ENCODE measurements around the gene MAP2K4.

Gene MAP2K4

GRCh38 chr17:12068946-12069345 lies 48.3 kb downstream of the MAP2K4 start:
- Histone ChIP-seq H3K9me3 (ENCODE audit: control insufficient read depth, low read length) (no peaks in the 10 kb centered on the region), H3K4me1 (ENCODE audit: control insufficient read depth, insufficient read depth, low read length) (no peaks in the 10 kb centered on the region), H3K36me3 (ENCODE audit: control insufficient read depth, insufficient read depth, low read length) (no peaks in the 10 kb centered on the region), H3K27me3 (ENCODE audit: control insufficient read depth, insufficient read depth, low read length) (no peaks in the 10 kb centered on the region), H3K9ac (ENCODE audit: low read length) (no peak overlapping the region), H3K4me3 (ENCODE audit: low read length) (no peak overlapping the region)

- Histone ChIP-seq H3K9me3 (ENCODE audit: control insufficient read depth, low read length) (no peaks in the 10 kb centered on the region), H3K4me3 (ENCODE audit: low read length) (no peak overlapping the region), H3K27me3 (ENCODE audit: control insufficient read depth, insufficient read depth, low read length) (no peaks in the 10 kb centered on the region), H3K36me3 (ENCODE audit: control insufficient read depth, insufficient read depth, low read length) (no peaks in the 10 kb centered on the region), H3K9ac (ENCODE audit: low read length) (no peak overlapping the region), H3K4me1 (ENCODE audit: control insufficient read depth, insufficient read depth, low read length) (peaks cover 5% of the 10 kb centered on the region)
Observed at GRCh38 chr17:12070561-12070960, 49.9 kb downstream of the MAP2K4 start.

- peaks cover 12% of the 10 kb centered on the region for H3K4me1 ChIP-seq (ENCODE audit: control insufficient read depth, insufficient read depth, low read length)
- H3K4me3 ChIP-seq (ENCODE audit: low read length) = no peak overlapping the region
- H3K27me3 ChIP-seq (ENCODE audit: control insufficient read depth, insufficient read depth, low read length) = no peaks in the 10 kb centered on the region
- no peaks in the 10 kb centered on the region for H3K9me3 ChIP-seq (ENCODE audit: control insufficient read depth, low read length)
- H3K36me3 ChIP-seq (ENCODE audit: control insufficient read depth, insufficient read depth, low read length) = no peaks in the 10 kb centered on the region
- H3K9ac ChIP-seq (ENCODE audit: low read length) = no peak overlapping the region
Observed at GRCh38 chr17:12074346-12074745, 53.7 kb downstream of the MAP2K4 start.

GRCh38 chr17:12077773-12078172 lies 57.1 kb downstream of the MAP2K4 start:
- Histone ChIP-seq H3K4me1 (ENCODE audit: control insufficient read depth, insufficient read depth, low read length) (peaks cover 12% of the 10 kb centered on the region), H3K27me3 (ENCODE audit: control insufficient read depth, insufficient read depth, low read length) (no peaks in the 10 kb centered on the region), H3K4me3 (ENCODE audit: low read length) (no peak overlapping the region), H3K9ac (ENCODE audit: low read length) (no peak overlapping the region), H3K9me3 (ENCODE audit: control insufficient read depth, low read length) (no peaks in the 10 kb centered on the region), H3K36me3 (ENCODE audit: control insufficient read depth, insufficient read depth, low read length) (no peaks in the 10 kb centered on the region)

- Histone ChIP-seq H3K9me3 (ENCODE audit: control insufficient read depth, low read length) (no peaks in the 10 kb centered on the region), H3K27me3 (ENCODE audit: control insufficient read depth, insufficient read depth, low read length) (no peaks in the 10 kb centered on the region), H3K36me3 (ENCODE audit: control insufficient read depth, insufficient read depth, low read length) (no peaks in the 10 kb centered on the region), H3K9ac (ENCODE audit: low read length) (no peak overlapping the region), H3K4me1 (ENCODE audit: control insufficient read depth, insufficient read depth, low read length) (peaks cover 12% of the 10 kb centered on the region), H3K4me3 (ENCODE audit: low read length) (no peak overlapping the region)
Observed at GRCh38 chr17:12078791-12079190, 58.1 kb downstream of the MAP2K4 start.

- no peak overlapping the region for H3K4me3 ChIP-seq (ENCODE audit: low read length)
- H3K27me3 ChIP-seq (ENCODE audit: control insufficient read depth, insufficient read depth, low read length) = no peaks in the 10 kb centered on the region
- H3K9me3 ChIP-seq (ENCODE audit: control insufficient read depth, low read length) = no peaks in the 10 kb centered on the region
- H3K9ac ChIP-seq (ENCODE audit: low read length) = no peak overlapping the region
- no peaks in the 10 kb centered on the region for H3K36me3 ChIP-seq (ENCODE audit: control insufficient read depth, insufficient read depth, low read length)
- no peaks in the 10 kb centered on the region for H3K4me1 ChIP-seq (ENCODE audit: control insufficient read depth, insufficient read depth, low read length)
Observed at GRCh38 chr17:12081720-12082119, 61.0 kb downstream of the MAP2K4 start.

- Histone ChIP-seq H3K4me3 (ENCODE audit: low read length) (no peak overlapping the region), H3K4me1 (ENCODE audit: control insufficient read depth, insufficient read depth, low read length) (no peaks in the 10 kb centered on the region), H3K36me3 (ENCODE audit: control insufficient read depth, insufficient read depth, low read length) (no peaks in the 10 kb centered on the region), H3K27me3 (ENCODE audit: control insufficient read depth, insufficient read depth, low read length) (no peaks in the 10 kb centered on the region), H3K9ac (ENCODE audit: low read length) (no peak overlapping the region), H3K9me3 (ENCODE audit: control insufficient read depth, low read length) (no peaks in the 10 kb centered on the region)
Observed at GRCh38 chr17:12085076-12085949, 64.6 kb downstream of the MAP2K4 start.

GRCh38 chr17:12088035-12088434 lies 67.4 kb downstream of the MAP2K4 start:
- Histone ChIP-seq H3K4me1 (ENCODE audit: control insufficient read depth, insufficient read depth, low read length) (no peaks in the 10 kb centered on the region), H3K27me3 (ENCODE audit: control insufficient read depth, insufficient read depth, low read length) (no peaks in the 10 kb centered on the region), H3K36me3 (ENCODE audit: control insufficient read depth, insufficient read depth, low read length) (no peaks in the 10 kb centered on the region), H3K9ac (ENCODE audit: low read length) (no peak overlapping the region), H3K4me3 (ENCODE audit: low read length) (no peak overlapping the region), H3K9me3 (ENCODE audit: control insufficient read depth, low read length) (no peaks in the 10 kb centered on the region)

- no peaks in the 10 kb centered on the region for H3K9me3 ChIP-seq (ENCODE audit: control insufficient read depth, low read length)
- no peaks in the 10 kb centered on the region for H3K27me3 ChIP-seq (ENCODE audit: control insufficient read depth, insufficient read depth, low read length)
- no peaks in the 10 kb centered on the region for H3K36me3 ChIP-seq (ENCODE audit: control insufficient read depth, insufficient read depth, low read length)
- H3K9ac ChIP-seq (ENCODE audit: low read length) = no peak overlapping the region
- no peaks in the 10 kb centered on the region for H3K4me1 ChIP-seq (ENCODE audit: control insufficient read depth, insufficient read depth, low read length)
- no peak overlapping the region for H3K4me3 ChIP-seq (ENCODE audit: low read length)
Observed at GRCh38 chr17:12089809-12090384, 69.2 kb downstream of the MAP2K4 start.

GRCh38 chr17:12094336-12094735 lies 73.7 kb downstream of the MAP2K4 start:
- no peaks in the 10 kb centered on the region for H3K4me1 ChIP-seq (ENCODE audit: control insufficient read depth, insufficient read depth, low read length)
- no peaks in the 10 kb centered on the region for H3K36me3 ChIP-seq (ENCODE audit: control insufficient read depth, insufficient read depth, low read length)
- no peaks in the 10 kb centered on the region for H3K27me3 ChIP-seq (ENCODE audit: control insufficient read depth, insufficient read depth, low read length)
- no peaks in the 10 kb centered on the region for H3K9me3 ChIP-seq (ENCODE audit: control insufficient read depth, low read length)
- H3K9ac ChIP-seq (ENCODE audit: low read length) = no peak overlapping the region
- no peak overlapping the region for H3K4me3 ChIP-seq (ENCODE audit: low read length)

GRCh38 chr17:12095522-12095921 lies 74.8 kb downstream of the MAP2K4 start:
- Histone ChIP-seq H3K9ac (ENCODE audit: low read length) (no peak overlapping the region), H3K9me3 (ENCODE audit: control insufficient read depth, low read length) (no peaks in the 10 kb centered on the region), H3K4me3 (ENCODE audit: low read length) (no peak overlapping the region), H3K36me3 (ENCODE audit: control insufficient read depth, insufficient read depth, low read length) (no peaks in the 10 kb centered on the region), H3K27me3 (ENCODE audit: control insufficient read depth, insufficient read depth, low read length) (no peaks in the 10 kb centered on the region), H3K4me1 (ENCODE audit: control insufficient read depth, insufficient read depth, low read length) (no peaks in the 10 kb centered on the region)

GRCh38 chr17:12097326-12097725 lies 76.6 kb downstream of the MAP2K4 start:
- no peaks in the 10 kb centered on the region for H3K4me1 ChIP-seq (ENCODE audit: control insufficient read depth, insufficient read depth, low read length)
- no peaks in the 10 kb centered on the region for H3K9me3 ChIP-seq (ENCODE audit: control insufficient read depth, low read length)
- H3K4me3 ChIP-seq (ENCODE audit: low read length) = no peak overlapping the region
- no peak overlapping the region for H3K9ac ChIP-seq (ENCODE audit: low read length)
- H3K36me3 ChIP-seq (ENCODE audit: control insufficient read depth, insufficient read depth, low read length) = no peaks in the 10 kb centered on the region
- no peaks in the 10 kb centered on the region for H3K27me3 ChIP-seq (ENCODE audit: control insufficient read depth, insufficient read depth, low read length)
